IMR-90 (cell line): ENCODE results near the gene GNAS-AS1. TPM values are rescaled to one million over a fixed set of nuclear protein-coding genes. Genes with fewer than 3 reads are reported as not detected.

Experiments used
- ATAC-seq: fragments of 200-7000 bp; cut with Tn5 transposase; 2 replicates; pipeline ENCODE4 v1.9.1; 2020; ENCODE audit warnings: low read depth, mild to moderate bottlenecking, moderate library complexity
- BruUV-seq: library from RNA; stranded (reverse); fragments of 400-500 nt; replicated peaks from 2 replicates; lab custom pipeline; 2021; lab: Mats Ljungman, UMichigan
- CTCF ChIA-PET: fragments of 300-600 bp; formaldehyde crosslinking; extraction: SDS; loops from one replicate; lab custom pipeline; 2021; ENCODE audit warnings: antibody characterized with exemption; lab: Yijun Ruan, JAX
- POLR2A ChIA-PET: fragments of 300-600 bp; sonication (Branson Sonifier 250); formaldehyde crosslinking; loops from one replicate; lab custom pipeline; 2022; ENCODE audit warnings: antibody characterized with exemption; ENCODE audit not compliant: unreplicated experiment; lab: Charles Lee
- DNase-seq: peaks from one replicate; pipeline ENCODE4 v3.0.0; 2013
- H2AFZ ChIP-seq: replicated peaks from 2 replicates; pipeline ENCODE3; 2013; ENCODE audit warnings: low read length, mild to moderate bottlenecking; ENCODE audit not compliant: poor library complexity
- H2AK5ac ChIP-seq: 2 replicates; pipeline ENCODE4 v1.6.1; 2013; ENCODE audit warnings: low read depth, low read length, inconsistent platforms
- H2AK9ac ChIP-seq: replicated peaks from 2 replicates; pipeline ENCODE3; 2013; ENCODE audit warnings: mild to moderate bottlenecking, low read depth, low read length, moderate library complexity; ENCODE audit not compliant: poor library complexity
- H2BK120ac ChIP-seq: 2 replicates; pipeline ENCODE4 v1.6.1; 2013; ENCODE audit warnings: low read depth, low read length, inconsistent platforms
- H2BK15ac ChIP-seq: 3 replicates; pipeline ENCODE4 v1.6.1; 2013; ENCODE audit warnings: low read depth, low read length, inconsistent platforms
- H2BK20ac ChIP-seq: 2 replicates; pipeline ENCODE4 v1.6.1; 2013; ENCODE audit warnings: low read depth, mild to moderate bottlenecking, inconsistent platforms, low read length, moderate library complexity
- H2BK5ac ChIP-seq: 2 replicates; pipeline ENCODE4 v1.6.1; 2013; ENCODE audit warnings: mild to moderate bottlenecking, low read depth, low read length, inconsistent platforms; ENCODE audit not compliant: poor library complexity, severe bottlenecking
- H3K14ac ChIP-seq: replicated peaks from 2 replicates; pipeline ENCODE4 v1.6.1; 2013; ENCODE audit warnings: low read depth, low read length, inconsistent platforms
- H3K18ac ChIP-seq: 2 replicates; pipeline ENCODE4 v1.6.1; 2013; ENCODE audit warnings: low read depth, low read length, control low read depth
- H3K23ac ChIP-seq: 2 replicates; pipeline ENCODE4 v1.6.1; 2013; ENCODE audit warnings: low read depth, low read length, inconsistent platforms
- H3K27ac ChIP-seq: 2 replicates; pipeline ENCODE4 v1.5.1; 2013; ENCODE audit warnings: mild to moderate bottlenecking, control low read depth, low read length; ENCODE audit not compliant: insufficient read depth
- H3K27me3 ChIP-seq: 2 replicates; pipeline ENCODE4 v1.6.1; 2013; ENCODE audit warnings: low read length; ENCODE audit not compliant: control insufficient read depth, insufficient read depth
- H3K36me3 ChIP-seq: 2 replicates; pipeline ENCODE4 v1.6.1; 2013; ENCODE audit warnings: low read length, mixed read lengths; ENCODE audit not compliant: control insufficient read depth, insufficient read depth
- H3K4ac ChIP-seq: 2 replicates; pipeline ENCODE4 v1.6.1; 2013; ENCODE audit warnings: low read depth, low read length, inconsistent platforms
- H3K4me1 ChIP-seq: 2 replicates; pipeline ENCODE4 v1.6.1; 2013; ENCODE audit warnings: low read length, mixed read lengths; ENCODE audit not compliant: control insufficient read depth, insufficient read depth
- H3K4me2 ChIP-seq: 2 replicates; pipeline ENCODE4 v1.6.1; 2013; ENCODE audit warnings: low read depth, mild to moderate bottlenecking, control low read depth, low read length, moderate library complexity
- H3K4me3 ChIP-seq: 2 replicates; pipeline ENCODE4 v1.5.1; 2013; ENCODE audit warnings: low read depth, mild to moderate bottlenecking, control low read depth, low read length, moderate library complexity; ENCODE audit not compliant: insufficient read depth
- H3K56ac ChIP-seq: 2 replicates; pipeline ENCODE4 v1.6.1; 2013; ENCODE audit warnings: low read length, inconsistent platforms; ENCODE audit not compliant: insufficient read depth; ENCODE audit errors: extremely low read depth
- H3K79me1 ChIP-seq, 2 experiments: 2 replicates each; pipeline ENCODE4 v1.6.1; 2013; ENCODE audit warnings: low read length in 2 of 2, inconsistent platforms in 1 of 2, low read depth in 1 of 2
- H3K9ac ChIP-seq: 2 replicates; pipeline ENCODE4 v1.6.1; 2013; ENCODE audit warnings: low read depth, low read length, control low read depth
- H3K9me1 ChIP-seq: 2 replicates; pipeline ENCODE4 v1.6.1; 2013; ENCODE audit warnings: low read length, inconsistent platforms; ENCODE audit not compliant: insufficient read depth
- H3K9me3 ChIP-seq: 2 replicates; pipeline ENCODE4 v1.6.1; 2013; ENCODE audit warnings: low read length; ENCODE audit not compliant: control insufficient read depth, insufficient read depth
- H4K20me1 ChIP-seq: 2 replicates; pipeline ENCODE4 v1.6.1; 2013; ENCODE audit warnings: low read length, inconsistent platforms; ENCODE audit not compliant: insufficient read depth
- H4K5ac ChIP-seq: 2 replicates; pipeline ENCODE4 v1.6.1; 2013; ENCODE audit warnings: mild to moderate bottlenecking, low read depth, low read length, control low read depth
- H4K8ac ChIP-seq, 2 experiments: 2 replicates each; pipeline ENCODE4 v1.6.1; 2013; ENCODE audit warnings: low read depth in 2 of 2, low read length in 2 of 2, control low read depth in 1 of 2, inconsistent platforms in 1 of 2
- H4K91ac ChIP-seq: 2 replicates; pipeline ENCODE4 v1.6.1; 2013; ENCODE audit warnings: low read depth, low read length, inconsistent platforms; ENCODE audit not compliant: insufficient read depth
- RCOR1 ChIP-seq: IDR thresholded peaks from 2 replicates; pipeline ENCODE4 v1.6.1; 2012; ENCODE audit warnings: mild to moderate bottlenecking, low read length, improper control_type of control experiment; ENCODE audit not compliant: insufficient replicate concordance
- WGBS, 2 experiments: methylation state at CpG; one replicate each; pipeline versions ENCODE4 v1.1.5 to v1.1.7; 2013; ENCODE audit warnings: missing lambda C conversion rate in 2 of 2; ENCODE audit not compliant: insufficient read length in 1 of 2; ENCODE audit errors: extremely low coverage in 2 of 2; 5-methylcytosine and 5-hydroxymethylcytosine counted together
- dilution Hi-C: fragments of 300-500 bp; cut with HindIII; formaldehyde crosslinking; loops from one replicate; pipeline ENCODE4 v1.14.3; 2018; ENCODE audit warnings: low sequenced_read_pairs; ENCODE audit not compliant: unreplicated experiment
- in situ Hi-C: fragments of 300-500 bp; cut with MboI; formaldehyde crosslinking; loops from 3 replicates; pipeline ENCODE4 v1.14.3; 2019; ENCODE audit warnings: low sequenced_read_pairs, inconsistent platforms, mixed read lengths
- intact Hi-C: fragments of 100-400 bp; cut with micrococcal nuclease; formaldehyde crosslinking; loops from 2 replicates; pipeline ENCODE4 v1.10.0; 2022
- microRNA-seq, 2 experiments: library from miRNA; stranded (forward) in 1 of 2; unstranded in 1 of 2; fragments of 10-50 nt in 1 of 2; fragments of <30 nt in 1 of 2; gene quantifications in 1 of 2; microRNA quantifications in 1 of 2; one replicate each; pipeline versions ENCODE3 to v1.1.0; 2013 to 2020; ENCODE audit not compliant: insufficient read depth in 1 of 2, insufficient read length in 1 of 2, unreplicated experiment in 1 of 2
- polyA plus RNA-seq, 3 experiments: library from polyadenylated mRNA; depleted of rRNA; stranded (reverse); fragments of >200 nt; gene quantifications; 2 replicates each; pipeline ENCODE4 v1.2.3, GENCODE V29; 2012; ENCODE audit warnings: low replicate concordance in 1 of 3
- small RNA-seq, 5 experiments: library from RNA; depleted of rRNA; stranded (forward); fragments of <200 nt; gene quantifications; one replicate each; pipeline ENCODE3, GENCODE V24; 2012
- total RNA-seq: library from RNA; depleted of rRNA; stranded (reverse); fragments of >200 nt; gene quantifications from 2 replicates; pipeline ENCODE4 v1.2.3, GENCODE V29; 2012; rRNA removed

Gene GNAS-AS1
- total and polyA plus RNA-seq, 2 of the 4 experiments (the other 2 are of a cell fraction) = 0.54 to 0.60 TPM

DNA sequence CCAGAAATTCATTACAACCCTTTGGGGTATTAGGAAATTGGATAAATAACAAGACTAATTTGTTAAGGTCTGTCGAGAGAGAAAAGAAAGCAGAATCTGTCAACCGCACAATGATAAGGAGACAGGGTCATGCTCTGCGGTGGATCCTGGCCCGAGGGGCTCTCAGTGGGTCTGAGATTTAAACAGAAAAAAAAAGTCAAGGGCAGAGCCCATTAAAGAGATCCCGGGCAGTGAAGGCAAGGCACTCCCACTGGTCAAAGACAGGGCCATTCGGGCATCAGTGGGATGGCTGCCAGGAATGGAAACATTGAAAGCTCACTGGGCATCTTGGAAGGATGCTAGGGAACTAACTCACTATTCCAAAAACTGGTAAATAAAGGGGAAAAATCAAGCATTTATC is 77.9 kb downstream of the GNAS-AS1 start:
- Histone ChIP-seq H4K91ac (no peak overlapping the region), H2AK5ac (no peak overlapping the region), H3K18ac (no peak overlapping the region), H3K56ac (no peak overlapping the region), H3K4me2 (no peak overlapping the region), H4K20me1 (no peaks in the 10 kb centered on the region), H2BK120ac (no peak overlapping the region), H4K8ac (no peak overlapping the region), H4K5ac (no peak overlapping the region), H3K36me3 (no peaks in the 10 kb centered on the region), H3K4me3 (no peak overlapping the region), H3K14ac (no peak overlapping the region), H2AK9ac (no peak overlapping the region), H3K9me1 (no peaks in the 10 kb centered on the region; the same call in 1 of the 2 replicates), H3K27ac (no peak overlapping the region), H2BK20ac (no peak overlapping the region), H2AFZ (no peak overlapping the region), H3K23ac (no peak overlapping the region), H3K9me3 (no peaks in the 10 kb centered on the region), H3K4me1 (no peaks in the 10 kb centered on the region), H3K27me3 (peaks cover 31% of the 10 kb centered on the region), H3K9ac (no peak overlapping the region), H3K79me1 (no peaks in the 10 kb centered on the region), H2BK5ac (no peak overlapping the region), H3K4ac (no peak overlapping the region), H2BK15ac (no peak overlapping the region)
- WGBS, 2 experiments = no CpG with 5 or more reads among the region's 6 CpGs
- no TSS peak for BruUV-seq
- no peak for TF ChIP-seq RCOR1
- ChIA-PET POLR2A (no interaction called here), CTCF (no interaction called here)
- no peak for ATAC-seq
- no peak for DNase-seq
- in situ Hi-C loops = no loop called here
- dilution Hi-C loops = no loop called here
- intact Hi-C loops = no loop called here

Small RNA genes within 50 kb of the gene (microRNA-seq; reads per million reads assigned to microRNA genes)
- gene MIR298 (ENCODE audit: insufficient read depth in 1 of 2, insufficient read length in 1 of 2, unreplicated experiment in 1 of 2) = 0 to 0.37 reads per million in 2 experiments
- gene RF02127 (ENCODE audit: insufficient read depth, insufficient read length) = not detected
- not detected for gene RF02128 (ENCODE audit: insufficient read depth, insufficient read length)
- not detected for gene RF02130 (ENCODE audit: insufficient read depth, insufficient read length)
- not detected for gene RF02131 (ENCODE audit: insufficient read depth, insufficient read length)

Small RNA genes within 50 kb of the gene (small RNA-seq; reads per million reads assigned to genes)
- gene MIR298 = 0 reads per million in 5 experiments
- 0 reads per million in 5 experiments for gene RF02127
- 0 reads per million in 5 experiments for gene RF02128
- gene RF02130 = 0 reads per million in 5 experiments
- gene RF02131 = 0 reads per million in 5 experiments

Other genes with a start within 250 kb of the GNAS-AS1 start
- gene STX16, start 199.6 kb downstream of the GNAS-AS1 start, total RNA-seq = 26.9 and 29.4 TPM in 2 replicates
- 48.5 and 58.2 TPM in 2 replicates for gene STX16, start 199.6 kb downstream of the GNAS-AS1 start, polyA plus RNA-seq (2012; rRNA removed)
- gene NPEPL1, start 158.1 kb downstream of the GNAS-AS1 start, total RNA-seq = 6.3 and 7.2 TPM in 2 replicates
- gene NPEPL1, start 158.1 kb downstream of the GNAS-AS1 start, polyA plus RNA-seq (2012; rRNA removed) = 10.4 and 10.7 TPM in 2 replicates
- gene GNAS, start 1.8 kb upstream of the GNAS-AS1 start, total RNA-seq = 377 and 397 TPM in 2 replicates
- gene GNAS, start 1.8 kb upstream of the GNAS-AS1 start, polyA plus RNA-seq (2012; rRNA removed) = 1,064 and 1,356 TPM in 2 replicates
- 82.2 and 94.1 TPM in 2 replicates for gene NELFCD, start 130.4 kb upstream of the GNAS-AS1 start, total RNA-seq
- gene NELFCD, start 130.4 kb upstream of the GNAS-AS1 start, polyA plus RNA-seq (2012; rRNA removed) = 85.7 and 88.9 TPM in 2 replicates
- gene CTSZ, start 156.4 kb upstream of the GNAS-AS1 start, total RNA-seq = 43.6 and 46.1 TPM in 2 replicates
- 82.8 and 88.5 TPM in 2 replicates for gene CTSZ, start 156.4 kb upstream of the GNAS-AS1 start, polyA plus RNA-seq (2012; rRNA removed)
- gene TUBB1, start 168.5 kb upstream of the GNAS-AS1 start, total RNA-seq = not detected in 2 replicates
- not detected in 2 replicates for gene TUBB1, start 168.5 kb upstream of the GNAS-AS1 start, polyA plus RNA-seq (2012; rRNA removed)
- 3.8 and 12.2 TPM in 2 replicates for gene ATP5F1E, start 181.4 kb upstream of the GNAS-AS1 start, total RNA-seq
- gene ATP5F1E, start 181.4 kb upstream of the GNAS-AS1 start, polyA plus RNA-seq (2012; rRNA removed) = 34.5 and 42.6 TPM in 2 replicates
- gene PRELID3B, start 191.9 kb upstream of the GNAS-AS1 start, total RNA-seq = 41.9 and 80.8 TPM in 2 replicates
- gene PRELID3B, start 191.9 kb upstream of the GNAS-AS1 start, polyA plus RNA-seq (2012; rRNA removed) = 18.0 and 24.8 TPM in 2 replicates